ENCODE measurements around the gene CD2BP2. TPM values are rescaled to one million over a fixed set of nuclear protein-coding genes. Genes with fewer than 3 reads are reported as not detected.

Gene CD2BP2
- total RNA-seq, 2 experiments from 2014 or later = 75.6 to 75.9 TPM

DNA sequence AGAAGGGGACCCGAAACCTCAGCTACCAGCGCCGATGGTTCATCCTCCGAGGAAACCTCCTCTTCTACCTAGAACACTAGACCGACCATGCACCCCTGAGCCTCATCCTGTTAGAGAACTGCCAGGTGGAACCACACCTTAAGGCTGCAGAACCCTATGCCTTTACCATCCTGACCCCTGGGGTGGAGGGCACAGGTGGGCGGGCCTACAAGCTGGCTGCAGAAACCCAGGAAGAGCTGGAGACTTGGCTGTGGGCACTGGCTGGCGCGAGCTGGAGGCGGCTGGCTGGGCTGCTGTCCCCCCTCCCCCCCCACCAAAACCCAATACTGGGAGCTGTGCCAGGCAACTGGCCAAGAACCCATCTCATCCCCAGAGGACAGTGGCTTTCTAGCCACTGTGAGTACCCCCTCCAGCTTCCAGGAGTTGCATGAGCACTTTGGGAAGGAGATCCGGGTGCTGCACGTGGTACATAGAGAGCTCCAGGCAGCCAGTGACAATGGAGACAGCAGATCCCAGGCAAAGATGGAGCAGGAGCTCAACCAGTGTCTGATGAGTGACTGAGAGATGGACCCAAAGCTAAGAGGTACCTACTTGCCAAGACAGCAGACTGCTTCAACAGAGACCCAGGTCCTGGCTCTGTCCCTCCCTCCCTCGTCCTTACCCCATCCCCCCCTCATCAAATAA is 1.4 kb upstream of the CD2BP2 start:
- peak overlapping the region; percentile 93 for H3K27ac Mint-ChIP-seq
- peaks cover 72% of the 10 kb centered on the region for H3K36me3 Mint-ChIP-seq (ENCODE audit: low read depth)
- peaks cover 54% of the 10 kb centered on the region for H3K4me1 Mint-ChIP-seq
- DNase-seq = no peak
- no peaks in the 10 kb centered on the region for H3K9me3 Mint-ChIP-seq
- peak overlapping the region; percentile 90 for H3K4me3 Mint-ChIP-seq
- H3K27me3 Mint-ChIP-seq = no peaks in the 10 kb centered on the region
- POLR2A ChIA-PET = interaction anchor here (0.7 to 8.3 kb wide), 9 partner anchors 8 to 173 kb away, joined by 3 to 83 read pairs (median 5); partner anchors contain the start of genes CORO1A, SEPTIN1, TBC1D10B and ZNF48
- CTCF ChIA-PET = interaction anchor here (0.8 to 1.5 kb wide), 3 partner anchors 11 to 53 kb away, joined by 5 to 9 read pairs (median 6); no protein-coding TSS in a partner anchor

DNA sequence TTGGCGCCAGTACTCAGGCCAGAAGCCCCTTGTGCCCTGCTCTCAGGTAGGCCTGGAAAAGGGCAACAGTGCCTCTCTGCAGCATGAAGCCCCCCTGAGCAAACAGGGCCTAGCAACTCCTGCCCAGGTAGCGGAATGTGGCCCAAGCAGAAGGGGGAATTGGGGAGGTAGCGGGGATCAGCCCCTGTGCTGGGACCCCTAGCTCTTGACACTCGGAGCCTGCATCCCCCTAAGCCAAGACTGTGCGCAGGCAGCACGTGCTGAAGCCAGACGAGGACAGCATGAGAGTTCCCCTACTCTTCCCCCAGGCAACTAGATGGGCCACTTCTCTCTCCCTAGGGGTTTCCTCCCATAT is 823 bp upstream of the CD2BP2 start:
- no peaks in the 10 kb centered on the region for H3K27me3 Mint-ChIP-seq
- peak overlapping the region; percentile 90 for H3K4me3 Mint-ChIP-seq
- H3K9me3 Mint-ChIP-seq = no peaks in the 10 kb centered on the region
- POLR2A ChIA-PET = interaction anchor here (1.2 to 8.3 kb wide), 9 partner anchors 9 to 173 kb away, joined by 4 to 83 read pairs (median 9); partner anchors contain the start of genes CORO1A, SEPTIN1, TBC1D10B and ZNF48
- no peak for DNase-seq
- peaks cover 60% of the 10 kb centered on the region for H3K4me1 Mint-ChIP-seq
- CTCF ChIA-PET = interaction anchor here (1.5 kb wide), 1 partner anchor 54 kb away, joined by 6 read pairs; no protein-coding TSS in a partner anchor
- peaks cover 73% of the 10 kb centered on the region for H3K36me3 Mint-ChIP-seq (ENCODE audit: low read depth)
- peak overlapping the region; percentile 93 for H3K27ac Mint-ChIP-seq

DNA sequence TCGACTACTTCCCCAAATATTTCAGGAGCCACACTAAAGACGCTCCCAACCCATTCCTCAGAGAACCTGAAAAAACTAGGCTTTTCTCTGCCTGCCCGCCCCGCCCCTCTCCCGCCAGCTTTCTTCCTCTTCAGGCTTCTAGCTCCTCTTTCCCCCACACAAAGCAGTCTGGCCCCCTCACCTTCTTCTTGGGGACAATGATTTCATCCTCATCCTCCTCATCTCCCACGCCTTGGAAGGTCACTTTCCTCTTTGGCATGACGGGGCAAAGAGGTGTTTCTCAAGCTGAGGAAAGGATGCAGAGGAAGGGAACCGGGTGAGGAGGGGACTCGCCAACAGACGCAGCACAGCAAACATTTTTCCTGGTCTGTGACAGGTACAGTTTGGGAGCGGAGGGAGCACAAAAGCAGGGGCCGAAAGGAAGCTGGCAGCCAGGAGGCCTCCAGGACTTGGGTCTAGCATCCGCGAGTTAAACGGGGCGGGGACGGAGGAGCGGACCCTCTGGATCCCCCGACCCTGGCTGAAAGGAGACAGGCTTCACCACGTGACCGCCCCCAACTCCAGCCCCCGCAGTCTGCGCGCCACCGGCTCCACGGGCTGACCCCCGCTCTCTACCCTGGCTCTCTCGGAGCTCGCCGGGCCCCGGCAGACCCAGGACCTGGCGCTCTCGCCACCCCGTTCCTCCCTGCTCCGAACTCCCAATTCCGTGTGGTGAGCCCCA is 525 bp downstream of the CD2BP2 start:
- Mint-ChIP-seq H3K9me3 (no peaks in the 10 kb centered on the region), H3K4me1 (peaks cover 73% of the 10 kb centered on the region), H3K36me3 (ENCODE audit: low read depth) (peaks cover 73% of the 10 kb centered on the region), H3K27ac (peak overlapping the region; percentile 93), H3K4me3 (peak overlapping the region; percentile 90), H3K27me3 (no peaks in the 10 kb centered on the region)
- no peak for DNase-seq
- POLR2A ChIA-PET = interaction anchor here (0.7 to 8.3 kb wide), 12 partner anchors 10 to 204 kb away, joined by 3 to 83 read pairs (median 7); partner anchors contain the start of genes SEPTIN1, TBC1D10B, ZNF48 and ZNF764
- CTCF ChIA-PET = interaction anchor here (1.1 kb wide), 2 partner anchors 14 to 262 kb away, joined by 3 read pairs; no protein-coding TSS in a partner anchor

DNA sequence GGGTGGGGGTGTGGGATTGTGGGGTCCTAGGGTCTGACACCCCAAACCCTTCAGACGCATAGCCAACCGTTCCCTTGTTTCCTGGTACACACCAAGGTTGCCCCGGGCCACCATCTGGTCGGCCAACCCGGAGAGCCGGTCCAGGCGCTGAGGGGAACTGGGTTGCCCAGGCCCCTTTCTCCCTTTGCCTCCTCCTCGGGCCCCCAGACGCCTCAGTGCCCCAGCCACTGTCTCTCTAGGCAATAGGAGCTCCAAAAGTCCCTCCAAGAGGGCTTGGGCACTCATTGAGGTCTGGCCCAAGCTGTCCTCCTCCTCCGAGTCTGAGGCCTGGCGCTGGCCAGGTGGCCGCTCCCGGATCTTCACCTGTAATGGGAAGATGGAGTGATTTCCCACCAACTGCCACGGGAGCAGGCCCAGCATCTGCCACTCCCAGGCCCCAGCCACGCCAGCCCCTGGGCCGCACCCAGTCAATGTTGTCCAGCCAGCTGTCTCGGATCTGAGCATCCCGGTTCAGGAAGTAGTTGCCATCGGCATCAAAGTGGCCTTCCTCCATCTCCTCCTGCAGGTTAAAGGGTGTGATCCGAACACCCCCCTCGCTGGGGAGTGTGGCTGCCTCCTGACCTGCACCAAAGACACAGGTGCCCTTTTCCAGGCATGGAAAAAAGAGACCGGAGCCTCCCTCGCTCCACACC is 1.5 kb downstream of the CD2BP2 start:
- Mint-ChIP-seq H3K27ac (peak overlapping the region; percentile 93), H3K4me3 (peak overlapping the region; percentile 90), H3K4me1 (peaks cover 75% of the 10 kb centered on the region), H3K9me3 (no peaks in the 10 kb centered on the region), H3K27me3 (no peaks in the 10 kb centered on the region), H3K36me3 (ENCODE audit: low read depth) (peaks cover 71% of the 10 kb centered on the region)
- ChIA-PET POLR2A (interaction anchor here (0.7 to 8.3 kb wide), 8 partner anchors 11 to 205 kb away, joined by 3 to 83 read pairs (median 12); partner anchors contain the start of genes SEPTIN1, TBC1D10B, ZNF48 and ZNF764), CTCF (interaction anchor here (1.1 kb wide), 2 partner anchors 15 to 263 kb away, joined by 3 read pairs; no protein-coding TSS in a partner anchor)
- no peak for DNase-seq

DNA sequence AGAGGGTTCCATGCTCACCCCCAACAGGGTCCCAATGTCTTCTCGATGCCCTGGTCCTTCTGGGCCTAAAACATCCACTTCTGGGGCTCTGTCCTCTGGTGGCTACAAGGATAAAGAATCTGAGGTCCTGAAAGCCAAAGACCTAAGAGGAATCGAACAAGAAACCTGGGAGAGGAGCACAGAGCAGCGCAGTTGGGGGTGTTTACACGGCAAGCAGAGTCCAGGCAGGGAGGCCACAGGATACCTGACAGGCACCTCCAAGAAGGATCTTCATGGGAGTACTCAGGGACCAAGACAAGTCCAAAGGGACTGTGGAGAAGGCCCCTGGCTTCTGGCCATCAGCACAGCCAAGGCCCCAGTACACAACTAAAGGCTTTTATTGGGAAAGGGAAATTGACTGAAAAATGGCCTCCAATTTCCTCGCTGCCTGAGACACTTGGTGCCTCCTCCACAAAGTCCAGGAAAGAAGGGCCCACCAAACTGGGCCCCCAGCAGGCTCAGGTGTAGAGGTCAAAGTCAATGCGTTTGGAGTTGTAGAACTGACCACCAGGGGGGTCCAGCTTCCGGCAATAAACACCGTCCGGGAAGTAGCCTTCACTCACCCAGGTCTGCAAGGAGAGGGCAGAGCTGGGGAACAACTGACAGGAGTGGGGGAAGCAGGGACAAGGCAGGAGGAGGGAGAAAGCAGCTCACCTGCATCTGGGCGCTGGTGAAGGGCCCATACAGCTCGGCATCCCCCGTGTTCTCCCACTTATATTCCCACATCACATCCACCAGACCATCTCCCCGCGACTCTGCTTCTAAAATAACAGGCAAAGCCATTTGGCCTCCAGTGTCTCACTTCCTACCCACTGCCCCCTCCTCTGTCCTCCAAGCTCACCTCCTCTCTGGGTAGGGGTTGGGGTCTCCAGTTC is 2.4 kb downstream of the CD2BP2 start:
- Mint-ChIP-seq H3K27ac (no peak overlapping the region), H3K36me3 (ENCODE audit: low read depth) (peaks cover 67% of the 10 kb centered on the region), H3K4me3 (peak overlapping the region; percentile 35), H3K4me1 (peaks cover 73% of the 10 kb centered on the region), H3K9me3 (no peaks in the 10 kb centered on the region), H3K27me3 (no peaks in the 10 kb centered on the region)
- ChIA-PET CTCF (no interaction called here), POLR2A (interaction anchor here (4.3 to 8.3 kb wide), 3 partner anchors 17 to 30 kb away, joined by 20 to 83 read pairs (median 37); partner anchors contain the start of genes SEPTIN1 and TBC1D10B)
- no peak for DNase-seq

DNA sequence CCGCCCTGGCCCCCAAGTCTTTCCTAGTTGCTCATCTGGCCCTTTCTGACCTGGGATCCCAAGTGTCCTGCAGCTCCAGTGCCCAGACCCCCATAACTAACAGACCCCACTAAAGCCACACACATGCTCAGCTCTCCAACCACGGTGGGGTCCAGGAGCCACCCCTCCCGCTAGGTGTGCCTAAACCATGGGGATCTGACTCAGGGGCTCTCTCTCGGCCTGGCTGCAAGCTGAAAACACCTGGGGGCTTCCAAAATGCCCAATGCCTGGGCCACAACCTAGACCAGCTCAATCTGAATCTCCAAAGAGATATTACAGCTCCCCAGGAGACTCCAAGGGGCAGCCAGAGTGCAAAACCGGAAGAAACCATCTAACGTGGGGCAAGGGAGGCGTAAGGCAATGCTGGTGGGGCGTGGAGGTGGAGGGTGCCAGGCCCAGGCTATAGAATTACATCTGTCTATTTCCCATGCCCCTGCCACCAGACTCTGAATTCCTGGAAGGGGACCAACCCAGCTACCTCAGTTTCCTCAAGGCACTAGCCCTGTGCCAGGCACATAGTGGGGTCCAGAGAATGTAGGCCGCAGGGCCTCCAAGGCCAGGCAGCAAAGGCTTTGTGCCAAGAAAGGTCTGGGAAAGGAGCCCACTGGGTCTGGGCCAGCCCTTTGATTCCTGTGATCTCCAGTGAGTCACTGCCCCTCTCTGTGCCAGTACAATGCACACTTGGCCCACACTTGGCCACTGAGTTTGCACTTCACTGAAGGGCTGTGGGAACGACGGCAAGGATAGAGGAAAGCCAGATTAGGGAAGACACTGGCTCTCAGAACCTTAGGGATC is 3.3 kb downstream of the CD2BP2 start:
- Mint-ChIP-seq H3K4me3 (peak overlapping the region; percentile 17), H3K27me3 (no peaks in the 10 kb centered on the region), H3K36me3 (ENCODE audit: low read depth) (peaks cover 59% of the 10 kb centered on the region), H3K9me3 (no peaks in the 10 kb centered on the region), H3K27ac (peak overlapping the region; percentile 25), H3K4me1 (peaks cover 66% of the 10 kb centered on the region)
- POLR2A ChIA-PET = interaction anchor here (0.6 to 2.7 kb wide), 2 partner anchors 17 to 31 kb away, joined by 3 to 9 read pairs; no protein-coding TSS in a partner anchor
- CTCF ChIA-PET = interaction anchor here (1.1 kb wide), 1 partner anchor 19 kb away, joined by 3 read pairs; no protein-coding TSS in a partner anchor
- no peak for DNase-seq

DNA sequence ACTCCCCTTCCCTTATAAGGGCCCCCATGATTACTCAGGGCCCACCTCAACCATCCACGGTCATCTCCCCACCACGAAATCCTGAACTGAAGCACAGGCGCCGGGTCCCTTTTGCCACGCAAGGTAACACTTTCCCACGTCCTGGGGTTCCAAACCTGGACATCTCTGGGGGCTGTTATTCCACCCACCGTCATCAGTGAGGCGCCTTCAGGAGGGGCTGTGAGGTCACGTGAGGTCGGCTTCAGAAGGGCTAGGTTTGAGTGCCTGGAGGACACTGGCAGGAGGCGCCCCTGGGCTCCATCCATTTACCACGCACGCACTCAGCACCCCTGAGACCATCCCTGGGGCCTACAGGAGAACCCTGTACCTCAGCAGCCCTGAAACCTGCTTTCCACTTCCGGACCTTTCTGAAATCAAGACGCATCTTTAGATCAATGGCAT is 4.1 kb downstream of the CD2BP2 start:
- Mint-ChIP-seq H3K4me3 (no peak overlapping the region), H3K9me3 (no peaks in the 10 kb centered on the region), H3K27me3 (no peaks in the 10 kb centered on the region), H3K36me3 (ENCODE audit: low read depth) (peaks cover 57% of the 10 kb centered on the region), H3K27ac (peak overlapping the region; percentile 83), H3K4me1 (peaks cover 59% of the 10 kb centered on the region)
- ChIA-PET POLR2A (interaction anchor here (0.6 to 2.7 kb wide), 2 partner anchors 16 to 32 kb away, joined by 3 to 9 read pairs; no protein-coding TSS in a partner anchor), CTCF (interaction anchor here (1.1 kb wide), 1 partner anchor 20 kb away, joined by 3 read pairs; no protein-coding TSS in a partner anchor)
- no peak for DNase-seq

DNA sequence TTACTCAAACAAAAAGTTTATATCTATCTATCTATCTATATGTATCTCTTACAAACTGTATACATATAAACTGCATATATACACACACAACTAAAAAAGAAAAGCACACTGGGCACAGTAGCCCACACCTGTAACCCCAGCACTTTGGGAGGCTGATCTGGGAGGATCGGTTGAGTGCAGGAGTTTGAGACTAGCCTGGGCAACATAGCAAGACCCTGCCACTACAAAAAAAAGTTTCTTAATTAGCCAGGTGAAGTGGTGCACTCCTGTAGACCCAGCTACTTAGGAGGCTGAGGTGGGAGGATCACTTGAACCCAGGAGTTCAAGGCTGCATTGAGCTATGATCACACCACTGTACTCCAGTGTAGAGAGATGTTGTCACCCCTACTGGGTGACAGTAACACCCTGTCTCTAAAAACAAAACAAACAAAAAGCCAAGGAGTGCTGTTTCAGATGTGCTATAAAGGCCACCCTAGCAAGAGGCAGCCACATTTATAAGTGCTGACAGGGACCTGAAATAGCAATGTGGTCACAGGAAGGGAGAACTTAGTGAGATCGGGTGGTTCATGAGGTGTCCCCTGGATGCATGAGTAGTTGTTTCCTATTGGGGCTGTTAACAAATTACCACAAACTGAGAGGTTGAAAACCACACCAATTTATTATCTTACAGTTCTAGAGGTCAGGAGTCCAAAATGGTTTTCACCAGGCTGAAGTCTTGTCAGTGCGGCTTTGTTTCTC is 4.8 kb downstream of the CD2BP2 start:
- DNase-seq = peak; percentile 46
- Mint-ChIP-seq H3K27me3 (no peaks in the 10 kb centered on the region), H3K4me3 (no peak overlapping the region), H3K36me3 (ENCODE audit: low read depth) (peaks cover 57% of the 10 kb centered on the region), H3K4me1 (peaks cover 52% of the 10 kb centered on the region), H3K9me3 (no peaks in the 10 kb centered on the region), H3K27ac (peak overlapping the region; percentile 83)
- POLR2A ChIA-PET = interaction anchor here (2.7 kb wide), 1 partner anchor 15 kb away, joined by 9 read pairs; no protein-coding TSS in a partner anchor
- CTCF ChIA-PET = no interaction called here

DNA sequence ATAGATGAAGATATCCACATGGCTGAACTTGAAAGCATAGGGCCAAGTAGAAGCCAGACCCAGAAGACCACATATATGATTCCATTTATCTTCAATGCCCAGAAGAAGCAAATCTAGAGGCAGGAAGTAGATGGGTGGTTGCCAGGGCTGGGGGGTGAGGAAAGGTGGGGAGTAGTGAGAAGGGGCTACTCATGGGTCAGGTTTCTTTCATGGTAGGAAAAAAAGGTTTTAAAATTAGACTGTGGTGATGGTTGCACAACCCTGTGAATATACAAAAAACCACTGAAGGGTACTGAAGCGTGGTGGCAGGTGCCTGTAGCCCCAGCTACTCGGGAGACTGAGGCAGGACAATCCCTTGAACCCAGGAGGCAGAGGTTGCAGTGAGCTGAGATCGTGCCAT is 5.4 kb downstream of the CD2BP2 start:
- H3K36me3 Mint-ChIP-seq (ENCODE audit: low read depth) = peaks cover 53% of the 10 kb centered on the region
- H3K27me3 Mint-ChIP-seq = no peaks in the 10 kb centered on the region
- CTCF ChIA-PET = no interaction called here
- H3K4me1 Mint-ChIP-seq = peaks cover 48% of the 10 kb centered on the region
- POLR2A ChIA-PET = interaction anchor here (2.7 kb wide), 1 partner anchor 15 kb away, joined by 9 read pairs; no protein-coding TSS in a partner anchor
- H3K4me3 Mint-ChIP-seq = no peak overlapping the region
- DNase-seq = no peak
- H3K9me3 Mint-ChIP-seq = no peaks in the 10 kb centered on the region
- H3K27ac Mint-ChIP-seq = peak overlapping the region; percentile 66

DNA sequence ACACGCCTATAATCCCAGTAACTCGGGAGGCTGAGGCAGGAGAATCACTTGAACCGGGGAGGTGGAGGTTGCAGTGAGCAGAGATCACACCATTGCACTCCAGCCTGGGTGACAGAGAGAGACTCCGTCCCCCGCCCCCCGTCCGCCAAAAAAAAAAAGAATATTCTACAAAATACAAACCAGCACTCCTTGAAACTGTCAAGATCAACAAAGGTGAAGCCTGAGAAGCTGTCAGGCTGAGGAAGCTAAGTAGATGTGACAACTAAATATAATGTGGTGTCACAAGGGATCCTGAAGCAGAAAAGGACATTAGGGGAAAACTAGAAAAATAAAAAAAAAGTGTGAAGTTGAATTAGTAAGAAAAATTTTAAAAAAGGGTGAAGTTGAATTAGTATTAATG is 6.2 kb downstream of the CD2BP2 start:
- H3K27ac Mint-ChIP-seq = no peak overlapping the region
- DNase-seq = no peak
- peaks cover 40% of the 10 kb centered on the region for H3K4me1 Mint-ChIP-seq
- ChIA-PET POLR2A (interaction anchor here (2.7 kb wide), 1 partner anchor 14 kb away, joined by 9 read pairs; no protein-coding TSS in a partner anchor), CTCF (interaction anchor here (0.6 kb wide), 1 partner anchor 256 kb away, joined by 4 read pairs; no protein-coding TSS in a partner anchor)
- H3K27me3 Mint-ChIP-seq = no peaks in the 10 kb centered on the region
- peaks cover 46% of the 10 kb centered on the region for H3K36me3 Mint-ChIP-seq (ENCODE audit: low read depth)
- H3K9me3 Mint-ChIP-seq = no peaks in the 10 kb centered on the region
- no peak overlapping the region for H3K4me3 Mint-ChIP-seq
